ENCODE data around the gene ARL5B. TPM values are rescaled to one million over a fixed set of nuclear protein-coding genes. Genes with fewer than 3 reads are reported as not detected.

ARL5B gene
- total and polyA plus RNA-seq, 2 of the 4 experiments (the other 2 are of a cell fraction), result 5.9 to 12.0 TPM

- Histone ChIP-seq H3K14ac (replicated peaks; ENCODE audit: low read depth, low read length) (peak overlapping the region; percentile 89; the same call in 1 of the 2 replicates), H2AFZ (replicated peaks; ENCODE audit: low read length, poor library complexity) (no peak overlapping the region), H2BK5ac (ENCODE audit: low read depth, low read length, poor library complexity, severe bottlenecking) (peak overlapping the region; percentile 95), H4K91ac (ENCODE audit: insufficient read depth, low read depth, low read length) (peak overlapping the region; percentile 60; the same call in 1 of the 2 replicates), H4K5ac (ENCODE audit: low read depth, low read length) (no peak overlapping the region; the same call in 1 of the 2 replicates), H3K27ac (ENCODE audit: insufficient read depth, low read length) (peak overlapping the region; percentile 37; the same call in 1 of the 2 replicates), H3K4me1 (ENCODE audit: control insufficient read depth, insufficient read depth, low read length) (peaks cover 10% of the 10 kb centered on the region), H2AK5ac (ENCODE audit: low read depth, low read length) (no peak overlapping the region), H3K27me3 (ENCODE audit: control insufficient read depth, insufficient read depth, low read length) (no peaks in the 10 kb centered on the region), H4K8ac (ENCODE audit: low read depth in 2 of 2, low read length in 2 of 2) (no peak overlapping the region), H3K9me3 (ENCODE audit: control insufficient read depth, insufficient read depth, low read length) (no peaks in the 10 kb centered on the region), H3K18ac (ENCODE audit: low read depth, low read length) (peak overlapping the region; percentile 98; the same call in 1 of the 2 replicates), H3K56ac (ENCODE audit: extremely low read depth, insufficient read depth, low read length) (peak overlapping the region; percentile 75; the same call in 1 of the 2 replicates), H4K20me1 (ENCODE audit: insufficient read depth, low read length) (peaks cover 34% of the 10 kb centered on the region; the same call in 1 of the 2 replicates), H2BK20ac (ENCODE audit: low read depth, low read length) (peak overlapping the region; percentile 82), H2AK9ac (replicated peaks; ENCODE audit: low read depth, low read length, poor library complexity) (no peak overlapping the region), H3K4me2 (ENCODE audit: low read depth, low read length) (peak overlapping the region; percentile 96), H3K9ac (ENCODE audit: low read depth, low read length) (no peak overlapping the region; the same call in 1 of the 2 replicates), H3K4ac (ENCODE audit: low read depth, low read length) (peak overlapping the region; percentile 11), H3K23ac (ENCODE audit: low read depth, low read length) (peak overlapping the region; percentile 89; the same call in 1 of the 2 replicates), H3K9me1 (ENCODE audit: insufficient read depth, low read length) (peaks cover 7% of the 10 kb centered on the region), H3K4me3 (ENCODE audit: insufficient read depth, low read depth, low read length) (no peak overlapping the region), H2BK120ac (ENCODE audit: low read depth, low read length) (peak overlapping the region; percentile 32; the same call in 1 of the 2 replicates), H2BK15ac (ENCODE audit: low read depth, low read length) (peak overlapping the region; percentile 53; the same call in 1 of the 3 replicates), H3K36me3 (ENCODE audit: control insufficient read depth, insufficient read depth, low read length) (peaks cover 17% of the 10 kb centered on the region), H3K79me1 (ENCODE audit: low read depth in 1 of 2, low read length in 2 of 2) (peaks cover 21 to 55% of the 10 kb centered on the region in 2 experiments)
- CTCF ChIA-PET, result no interaction called here
- ATAC-seq (ENCODE audit: low read depth) (no peak; the same call in 1 of the 2 replicates), DNase-seq (no peak)
- intact Hi-C loops (cut with micrococcal nuclease) (no loop called here), dilution Hi-C loops (cut with HindIII; ENCODE audit: low sequenced_read_pairs, unreplicated experiment) (no loop called here), in situ Hi-C loops (cut with MboI; ENCODE audit: low sequenced_read_pairs) (no loop called here)
- BruUV-seq (replicated peaks), result no TSS peak
- TF ChIP-seq MXI1 (IDR thresholded peaks at IDR 0.05; ENCODE audit: borderline replicate concordance, low read depth, low read length), result no peak
- TF ChIP-seq CEBPB (IDR thresholded peaks at IDR 0.05; ENCODE audit: low read depth, low read length), result no peak
- no peak for TF ChIP-seq POLR2A (IDR thresholded peaks at IDR 0.05; ENCODE audit: low read depth, low read length)
- TF ChIP-seq MAFK (IDR thresholded peaks at IDR 0.05; ENCODE audit: low read depth, low read length), result no peak
- no peak for TF ChIP-seq CTCF (conservative IDR thresholded peaks at IDR 0.05; ENCODE audit: low read depth, low read length)
- TF ChIP-seq NFE2L2 (IDR thresholded peaks at IDR 0.05; ENCODE audit: low read depth, low read length), result no peak
- no peak for TF ChIP-seq RFX5 (IDR thresholded peaks at IDR 0.05; ENCODE audit: low read depth, low read length)
- TF ChIP-seq FOS (IDR thresholded peaks at IDR 0.05; ENCODE audit: low read depth, low read length), result no peak
- no peak for TF ChIP-seq SMC3 (IDR thresholded peaks at IDR 0.05; ENCODE audit: low read depth, low read length)
- TF ChIP-seq CHD1 (IDR thresholded peaks at IDR 0.05; ENCODE audit: low read depth, low read length), result no peak
- TF ChIP-seq BHLHE40 (IDR thresholded peaks at IDR 0.05; ENCODE audit: low read depth, low read length), result no peak
- POLR2A ChIA-PET (ENCODE audit: unreplicated experiment), result no interaction called here
- no CpG with 5 or more reads among the region's 2 CpGs for WGBS, 2 experiments (ENCODE audit: extremely low coverage in 2 of 2, insufficient read length in 1 of 2)
Measured at GRCh38 chr10:18664841-18665478, 5.7 kb downstream of the ARL5B start.

All from IMR-90 (cell line).